ENCODE measurements around the gene LSM8. TPM values are rescaled to one million over a fixed set of nuclear protein-coding genes. Genes with fewer than 3 reads are reported as not detected.
"Not testable (repeated sequence)": the region's sequence is repeated elsewhere in the genome, so short reads cannot be mapped to it uniquely, and the experiment has no call there.

LSM8 gene
- total RNA-seq, 1 experiment from 2014 or later: 29.4 TPM

DNA sequence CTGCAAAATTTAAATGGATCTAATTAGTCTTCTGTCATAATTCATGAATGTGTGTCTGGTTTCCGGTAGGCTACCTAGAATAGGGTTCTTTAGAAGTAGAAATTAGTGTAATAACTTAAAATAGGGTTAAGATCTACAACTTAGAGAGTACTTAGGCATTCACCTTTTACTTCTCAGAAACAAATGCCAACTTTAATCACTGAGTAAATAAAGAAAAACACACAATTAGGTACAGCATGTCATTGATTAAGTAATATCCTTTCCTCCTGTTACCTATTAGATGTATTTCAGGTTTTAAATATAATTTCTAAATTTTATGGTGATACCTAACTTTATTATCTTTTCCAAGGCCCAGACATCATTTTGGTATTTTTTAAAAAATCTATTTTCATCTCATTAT, 49.8 kb downstream of the LSM8 start:
- CTCF ChIA-PET: no interaction called here
- no peak for DNase-seq (ENCODE audit: low read depth, low spot score)
- no peak for ATAC-seq
- no peaks in the 10 kb centered on the region for H4K20me1 ChIP-seq (ENCODE audit: insufficient read depth)
- H3K27me3 ChIP-seq (ENCODE audit: insufficient read depth, low read length): no peaks in the 10 kb centered on the region
- H3K9me2 ChIP-seq (ENCODE audit: insufficient read depth): no peaks in the 10 kb centered on the region; the same call in 1 of the 2 replicates
- H3K79me2 ChIP-seq (ENCODE audit: insufficient read depth, low read length): no peaks in the 10 kb centered on the region
- H3K4me1 ChIP-seq (ENCODE audit: control insufficient read depth in 1 of 2, insufficient read depth in 2 of 2, low read length in 2 of 2): peaks cover 0 to 14% of the 10 kb centered on the region in 2 experiments; a peak in 2 of 4 replicates
- no peak overlapping the region for H3K4me3 ChIP-seq (replicated peaks in 1 of 2; ENCODE audit: low read depth in 1 of 2, low read length in 2 of 2)
- H3K27ac ChIP-seq (ENCODE audit: low read depth, low read length): no peak overlapping the region
- no peak overlapping the region for H3K4me2 ChIP-seq (ENCODE audit: low read length)
- no peaks in the 10 kb centered on the region for H3K9me3 ChIP-seq (ENCODE audit: control insufficient read depth in 1 of 2, insufficient read depth in 1 of 2, low read depth in 1 of 2, low read length in 2 of 2)
- H2AFZ ChIP-seq (ENCODE audit: low read depth, low read length, poor library complexity, severe bottlenecking): peak overlapping the region; percentile 98
- no peak for TF ChIP-seq EGR1 (IDR thresholded peaks at IDR 0.05; ENCODE audit: low read depth)
- RAD21 ChIA-PET (ENCODE audit: low non-redundant PET in 1 of 2, low total read pairs in 2 of 2, uncharacterized antibody in 2 of 2, unreplicated experiment in 2 of 2): no interaction called here
- POLR2A ChIA-PET: no interaction called here
- H3K9ac ChIP-seq (ENCODE audit: low read length): no peak overlapping the region
- no TSS peak for BruUV-seq (replicated peaks)
- H3K36me3 ChIP-seq (ENCODE audit: control insufficient read depth in 1 of 2, insufficient read depth in 2 of 2, low read length in 2 of 2): no peaks in the 10 kb centered on the region
- intact Hi-C loops (cut with micrococcal nuclease): no loop called here

DNA sequence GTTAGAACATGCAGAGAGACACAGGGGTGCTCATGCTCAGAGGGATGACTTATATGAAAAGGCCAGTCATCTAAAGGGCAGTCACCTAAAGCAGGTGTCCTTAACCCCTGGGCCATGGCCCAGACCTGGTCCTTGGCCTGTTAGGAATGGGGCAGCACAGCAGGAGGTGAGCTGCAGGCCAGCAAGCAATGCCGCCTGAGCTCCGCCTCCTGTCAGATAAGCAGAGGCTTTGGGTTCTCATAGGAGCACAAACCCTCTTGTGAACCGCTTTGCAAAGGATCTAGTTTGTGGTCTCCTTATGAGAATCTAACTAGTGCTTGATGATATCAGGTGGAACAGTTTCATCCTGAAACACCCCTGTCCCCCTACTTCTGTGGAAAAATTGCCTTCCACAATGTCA, 55.0 kb downstream of the LSM8 start:
- Histone ChIP-seq H3K9me3 (ENCODE audit: control insufficient read depth in 1 of 2, insufficient read depth in 1 of 2, low read depth in 1 of 2, low read length in 2 of 2) (no peaks in the 10 kb centered on the region), H3K27me3 (ENCODE audit: insufficient read depth, low read length) (no peaks in the 10 kb centered on the region), H3K4me2 (ENCODE audit: low read length) (no peak overlapping the region), H3K4me3 (replicated peaks in 1 of 2; ENCODE audit: low read depth in 1 of 2, low read length in 2 of 2) (no peak overlapping the region), H3K27ac (ENCODE audit: low read depth, low read length) (no peak overlapping the region), H3K36me3 (ENCODE audit: control insufficient read depth in 1 of 2, insufficient read depth in 2 of 2, low read length in 2 of 2) (no peaks in the 10 kb centered on the region), H3K4me1 (ENCODE audit: control insufficient read depth in 1 of 2, insufficient read depth in 2 of 2, low read length in 2 of 2) (no peaks in the 10 kb centered on the region), H3K9ac (ENCODE audit: low read length) (no peak overlapping the region), H2AFZ (ENCODE audit: low read depth, low read length, poor library complexity, severe bottlenecking) (no peak overlapping the region), H3K79me2 (ENCODE audit: insufficient read depth, low read length) (no peaks in the 10 kb centered on the region), H3K9me2 (ENCODE audit: insufficient read depth) (no peaks in the 10 kb centered on the region; the same call in 1 of the 2 replicates), H4K20me1 (ENCODE audit: insufficient read depth) (no peaks in the 10 kb centered on the region)
- no TSS peak for BruUV-seq (replicated peaks)
- no peak for DNase-seq (ENCODE audit: low read depth, low spot score)
- CTCF ChIA-PET: no interaction called here
- no peak for TF ChIP-seq CEBPB (IDR thresholded peaks at IDR 0.05; ENCODE audit: low read depth)
- TF ChIP-seq, protein P1, sequence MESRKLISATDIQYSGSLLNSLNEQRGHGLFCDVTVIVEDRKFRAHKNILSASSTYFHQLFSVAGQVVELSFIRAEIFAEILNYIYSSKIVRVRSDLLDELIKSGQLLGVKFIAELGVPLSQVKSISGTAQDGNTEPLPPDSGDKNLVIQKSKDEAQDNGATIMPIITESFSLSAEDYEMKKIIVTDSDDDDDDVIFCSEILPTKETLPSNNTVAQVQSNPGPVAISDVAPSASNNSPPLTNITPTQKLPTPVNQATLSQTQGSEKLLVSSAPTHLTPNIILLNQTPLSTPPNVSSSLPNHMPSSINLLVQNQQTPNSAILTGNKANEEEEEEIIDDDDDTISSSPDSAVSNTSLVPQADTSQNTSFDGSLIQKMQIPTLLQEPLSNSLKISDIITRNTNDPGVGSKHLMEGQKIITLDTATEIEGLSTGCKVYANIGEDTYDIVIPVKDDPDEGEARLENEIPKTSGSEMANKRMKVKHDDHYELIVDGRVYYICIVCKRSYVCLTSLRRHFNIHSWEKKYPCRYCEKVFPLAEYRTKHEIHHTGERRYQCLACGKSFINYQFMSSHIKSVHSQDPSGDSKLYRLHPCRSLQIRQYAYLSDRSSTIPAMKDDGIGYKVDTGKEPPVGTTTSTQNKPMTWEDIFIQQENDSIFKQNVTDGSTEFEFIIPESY (IDR thresholded peaks at IDR 0.05; ENCODE audit: extremely low read depth, insufficient replicate concordance, low read length): no peak
- RAD21 ChIA-PET (ENCODE audit: low non-redundant PET in 1 of 2, low total read pairs in 2 of 2, uncharacterized antibody in 2 of 2, unreplicated experiment in 2 of 2): no interaction called here
- POLR2A ChIA-PET: no interaction called here
- ATAC-seq: peak; percentile 32; the same call in 1 of the 2 replicates
- intact Hi-C loops (cut with micrococcal nuclease): no loop called here

- H3K9ac ChIP-seq (ENCODE audit: low read length); RAD21 ChIA-PET (ENCODE audit: low non-redundant PET in 1 of 2, low total read pairs in 2 of 2, uncharacterized antibody in 2 of 2, unreplicated experiment in 2 of 2); BruUV-seq (replicated peaks); H3K79me2 ChIP-seq (ENCODE audit: insufficient read depth, low read length); H3K4me2 ChIP-seq (ENCODE audit: low read length); H3K4me3 ChIP-seq (replicated peaks in 1 of 2; ENCODE audit: low read depth in 1 of 2, low read length in 2 of 2); POLR2A ChIA-PET; DNase-seq (ENCODE audit: low read depth, low spot score); H3K27me3 ChIP-seq (ENCODE audit: insufficient read depth, low read length); H3K9me2 ChIP-seq (ENCODE audit: insufficient read depth); intact Hi-C loops (cut with micrococcal nuclease); H2AFZ ChIP-seq (ENCODE audit: low read depth, low read length, poor library complexity, severe bottlenecking); H3K4me1 ChIP-seq (ENCODE audit: control insufficient read depth in 1 of 2, insufficient read depth in 2 of 2, low read length in 2 of 2); H3K27ac ChIP-seq (ENCODE audit: low read depth, low read length); CTCF ChIA-PET; H3K9me3 ChIP-seq (ENCODE audit: control insufficient read depth in 1 of 2, insufficient read depth in 1 of 2, low read depth in 1 of 2, low read length in 2 of 2); H3K36me3 ChIP-seq (ENCODE audit: control insufficient read depth in 1 of 2, insufficient read depth in 2 of 2, low read length in 2 of 2); H4K20me1 ChIP-seq (ENCODE audit: insufficient read depth); ATAC-seq: not testable (repeated sequence)
Observed at GRCh38 chr7:118240320-118240719, 56.4 kb downstream of the LSM8 start.

Measured in HCT116 (cell line).